ENCODE results near the gene TMEM9. TPM values are rescaled to one million over a fixed set of nuclear protein-coding genes. Genes with fewer than 3 reads are reported as not detected.

TMEM9 gene
- total and polyA plus RNA-seq, 9 of the 15 experiments (the other 6 are each of a cell fraction or from before 2014, with no cell fraction given): 30.4 to 107 (median 67.6) TPM

- TF ChIP-seq CHD7 (IDR thresholded peaks at IDR 0.05; ENCODE audit: low read depth, low read length) (no peak), ZBTB43 (CRISPR knock-in tag; IDR thresholded peaks at IDR 0.05) (no peak), ZNF232 (CRISPR knock-in tag; IDR thresholded peaks at IDR 0.05) (no peak), ELK3 (CRISPR knock-in tag; IDR thresholded peaks at IDR 0.05) (no peak)
These were observed 21.7 kb upstream of the TMEM9 start (continued) for GRCh38 chr1:201175820-201176500.

All from K562 (cell line).